Hepatocyte (in vitro differentiated cells): ENCODE results near the gene PAGE2. TPM values are rescaled to one million over a fixed set of nuclear protein-coding genes. Genes with fewer than 3 reads are reported as not detected.

Source experiments
- DNase-seq: peaks from one replicate; pipeline ENCODE4 v3.0.0-alpha.2; 2016; ENCODE audit warnings: low spot score
- H2AFZ ChIP-seq: fragments of 200-600 bp; sonication (generic); 2 replicates; pipeline ENCODE4 v1.6.0; 2016; ENCODE audit warnings: antibody characterized with exemption, mild to moderate bottlenecking
- H3K27ac ChIP-seq: fragments of 200-600 bp; sonication (generic); 2 replicates; pipeline ENCODE4 v1.5.1; 2016; ENCODE audit warnings: mild to moderate bottlenecking
- H3K27me3 ChIP-seq: fragments of 200-600 bp; sonication (generic); 2 replicates; pipeline ENCODE4 v1.6.1; 2016
- H3K36me3 ChIP-seq: fragments of 200-600 bp; sonication (generic); replicated peaks from 2 replicates; pipeline ENCODE4 v1.5.1; 2016; ENCODE audit warnings: low read depth; ENCODE audit not compliant: insufficient read depth
- H3K4me1 ChIP-seq: fragments of 200-600 bp; sonication (generic); 2 replicates; pipeline ENCODE4 v1.5.1; 2016; ENCODE audit warnings: mild to moderate bottlenecking, moderate library complexity; ENCODE audit not compliant: insufficient read depth
- H3K4me2 ChIP-seq: fragments of 200-600 bp; sonication (generic); 2 replicates; pipeline ENCODE4 v1.6.0; 2016
- H3K4me3 ChIP-seq: fragments of 200-600 bp; sonication (generic); 2 replicates; pipeline ENCODE4 v1.5.1; 2016; ENCODE audit warnings: mild to moderate bottlenecking
- H3K79me2 ChIP-seq: fragments of 200-600 bp; sonication (generic); 2 replicates; pipeline ENCODE4 v1.6.0; 2017; ENCODE audit warnings: mild to moderate bottlenecking
- H3K9me2 ChIP-seq: fragments of 200-600 bp; sonication (generic); replicated peaks from 2 replicates; pipeline ENCODE4 v1.6.0; 2017; ENCODE audit warnings: mild to moderate bottlenecking; ENCODE audit not compliant: insufficient read depth
- H3K9me3 ChIP-seq: fragments of 200-600 bp; sonication (generic); 2 replicates; pipeline ENCODE4 v1.5.1; 2016; ENCODE audit warnings: low read depth, mild to moderate bottlenecking
- H4K20me1 ChIP-seq: fragments of 200-600 bp; sonication (generic); 2 replicates; pipeline ENCODE4 v1.6.0; 2016; ENCODE audit warnings: mild to moderate bottlenecking; ENCODE audit not compliant: insufficient read depth, poor library complexity, severe bottlenecking
- CTCF ChIP-seq: fragments of 200-600 bp; sonication (generic); IDR thresholded peaks from 2 replicates; pipeline ENCODE4 v1.5.1; 2016; ENCODE audit warnings: antibody characterized with exemption, mild to moderate bottlenecking; ENCODE audit not compliant: poor library complexity
- EZH2 ChIP-seq: fragments of 200-600 bp; sonication (generic); IDR thresholded peaks from 2 replicates; pipeline ENCODE4 v1.6.1; 2016; ENCODE audit warnings: antibody characterized with exemption, mild to moderate bottlenecking, borderline replicate concordance
- EZH2phosphoT487 ChIP-seq: fragments of 200-600 bp; sonication (generic); IDR thresholded peaks from one replicate; pipeline ENCODE4 v1.6.1; 2018; ENCODE audit warnings: antibody characterized with exemption, mild to moderate bottlenecking, low read depth, moderate library complexity; ENCODE audit not compliant: unreplicated experiment, severe bottlenecking
- WGBS: methylation state at CpG from one replicate; pipeline ENCODE4 v1.1.6; 2016; ENCODE audit warnings: low lambda C conversion rate; ENCODE audit errors: missing lambda C conversion rate; 5-methylcytosine and 5-hydroxymethylcytosine counted together
- polyA plus RNA-seq: library from polyadenylated mRNA; unstranded; fragments of >200 nt; fragmentation: Nextera tagmentation; extraction: Ambion mirVana; gene quantifications from 2 replicates; pipeline ENCODE4 v1.2.1, GENCODE V29; 2016
- total RNA-seq: library from RNA; depleted of rRNA; stranded (reverse); fragments of >200 nt; gene quantifications from 2 replicates; pipeline ENCODE4 v1.2.3, GENCODE V29; 2014

Gene PAGE2
- total and polyA plus RNA-seq, 2 experiments from 2014 or later = not detected

GRCh38 chrX:55123900-55124299 lies 35.1 kb downstream of the PAGE2 start:
- no peaks in the 10 kb centered on the region for H3K9me2 ChIP-seq
- H2AFZ ChIP-seq = no peak overlapping the region
- no peak for TF ChIP-seq EZH2phosphoT487
- no peak for TF ChIP-seq CTCF
- no peak for TF ChIP-seq EZH2
- WGBS = 90% methylated on average over 7 of the region's 7 CpGs
- no peaks in the 10 kb centered on the region for H4K20me1 ChIP-seq
- no peak overlapping the region for H3K4me2 ChIP-seq
- no peak overlapping the region for H3K4me3 ChIP-seq
- no peak overlapping the region for H3K27ac ChIP-seq
- no peaks in the 10 kb centered on the region for H3K36me3 ChIP-seq
- DNase-seq = no peak
- H3K79me2 ChIP-seq = no peaks in the 10 kb centered on the region
- no peaks in the 10 kb centered on the region for H3K9me3 ChIP-seq
- H3K4me1 ChIP-seq = peaks cover 18% of the 10 kb centered on the region
- H3K27me3 ChIP-seq = no peaks in the 10 kb centered on the region

- Histone ChIP-seq H3K27me3 (no peaks in the 10 kb centered on the region), H3K9me2 (no peaks in the 10 kb centered on the region), H2AFZ (no peak overlapping the region), H3K4me1 (no peaks in the 10 kb centered on the region), H3K36me3 (no peaks in the 10 kb centered on the region), H4K20me1 (no peaks in the 10 kb centered on the region), H3K4me2 (no peak overlapping the region), H3K4me3 (no peak overlapping the region), H3K79me2 (no peaks in the 10 kb centered on the region), H3K27ac (no peak overlapping the region), H3K9me3 (no peaks in the 10 kb centered on the region)
- WGBS = 51% methylated on average over 2 of the region's 2 CpGs
- TF ChIP-seq CTCF (no peak), EZH2phosphoT487 (no peak), EZH2 (no peak)
- DNase-seq = no peak
Observed at GRCh38 chrX:55127692-55128091, 38.9 kb downstream of the PAGE2 start.

GRCh38 chrX:55129361-55129760 lies 40.5 kb downstream of the PAGE2 start:
- no peaks in the 10 kb centered on the region for H3K27me3 ChIP-seq
- DNase-seq = no peak
- 67% methylated on average over 2 of the region's 2 CpGs for WGBS
- TF ChIP-seq EZH2 (no peak), CTCF (no peak), EZH2phosphoT487 (no peak)
- no peak overlapping the region for H2AFZ ChIP-seq
- H3K4me3 ChIP-seq = no peak overlapping the region
- no peaks in the 10 kb centered on the region for H3K9me3 ChIP-seq
- H3K27ac ChIP-seq = no peak overlapping the region
- no peak overlapping the region for H3K4me2 ChIP-seq
- no peaks in the 10 kb centered on the region for H3K36me3 ChIP-seq
- no peaks in the 10 kb centered on the region for H3K4me1 ChIP-seq
- H4K20me1 ChIP-seq = no peaks in the 10 kb centered on the region
- no peaks in the 10 kb centered on the region for H3K9me2 ChIP-seq
- H3K79me2 ChIP-seq = no peaks in the 10 kb centered on the region

GRCh38 chrX:55130481-55130880 lies 41.7 kb downstream of the PAGE2 start:
- Histone ChIP-seq H3K4me3 (no peak overlapping the region), H3K27me3 (no peaks in the 10 kb centered on the region), H3K4me2 (no peak overlapping the region), H3K79me2 (no peaks in the 10 kb centered on the region), H3K9me2 (no peaks in the 10 kb centered on the region), H2AFZ (no peak overlapping the region), H3K36me3 (no peaks in the 10 kb centered on the region), H3K9me3 (no peaks in the 10 kb centered on the region), H3K4me1 (no peaks in the 10 kb centered on the region), H3K27ac (no peak overlapping the region), H4K20me1 (no peaks in the 10 kb centered on the region)
- TF ChIP-seq EZH2phosphoT487 = no peak
- no peak for TF ChIP-seq CTCF
- TF ChIP-seq EZH2 = no peak
- WGBS = 63% methylated on average over 4 of the region's 4 CpGs
- no peak for DNase-seq
